HCT116 (cell line): ENCODE data around the gene STK32B.

Experiments
- CBX3 ChIP-seq: IDR thresholded peaks from 2 replicates; pipeline ENCODE4 v1.6.1; 2012; ENCODE audit warnings: low read depth
- CEBPB ChIP-seq: IDR thresholded peaks from 2 replicates; pipeline ENCODE4 v1.6.1; 2012; ENCODE audit warnings: low read depth
- EZH2 ChIP-seq: fragments of 200-600 bp; sonication (generic); IDR thresholded peaks from 2 replicates; pipeline ENCODE4 v1.6.1; 2017; ENCODE audit warnings: antibody characterized with exemption, mixed run types
- EZH2phosphoT487 ChIP-seq: fragments of 200-600 bp; IDR thresholded peaks from 2 replicates; pipeline ENCODE4 v1.6.1; 2018; ENCODE audit warnings: antibody characterized with exemption, borderline replicate concordance
- POLR2A ChIP-seq: IDR thresholded peaks from 2 replicates; pipeline ENCODE4 v1.7.0; 2011; ENCODE audit warnings: borderline replicate concordance; ENCODE audit not compliant: insufficient read depth, insufficient read length; ENCODE audit errors: extremely low read depth
- POLR2AphosphoS5 ChIP-seq: IDR thresholded peaks from 2 replicates; pipeline ENCODE4 v1.6.1; 2011; ENCODE audit warnings: mild to moderate bottlenecking, low read depth, low read length, moderate library complexity
- SRF ChIP-seq: IDR thresholded peaks from 2 replicates; pipeline ENCODE4 v1.6.1; 2012; ENCODE audit warnings: low read depth
- ZNF274 ChIP-seq: fragments of 200-500 bp; sonication (Bioruptor generic); IDR thresholded peaks from 2 replicates; pipeline ENCODE4 v1.6.1; 2014; ENCODE audit warnings: mild to moderate bottlenecking, low read depth, low read length, inconsistent platforms
- TF ChIP-seq, protein P1 (sequence below): IDR thresholded peaks from 2 replicates; pipeline ENCODE4 v1.6.1; 2011; ENCODE audit warnings: mild to moderate bottlenecking, low read length, moderate library complexity; ENCODE audit not compliant: insufficient replicate concordance; ENCODE audit errors: extremely low read depth
- TF ChIP-seq, protein P2 (sequence below), 3 experiments: fragments of 200-600 bp in 1 of 3; sonication (generic) in 1 of 3; IDR thresholded peaks in 2 of 3; conservative IDR thresholded peaks in 1 of 3; 2 replicates each; pipeline ENCODE4 v1.5.1; 2012 to 2017; ENCODE audit warnings: low read depth in 2 of 3, low read length in 2 of 3, antibody characterized with exemption in 1 of 3, borderline replicate concordance in 1 of 3, control low read depth in 1 of 3, mild to moderate bottlenecking in 1 of 3, mixed read lengths in 1 of 3, mixed run types in 1 of 3, moderate library complexity in 1 of 3; ENCODE audit not compliant: insufficient read depth in 1 of 3
- TF ChIP-seq, protein P3 (sequence below): IDR thresholded peaks from 2 replicates; pipeline ENCODE4 v1.6.1; 2012
- TF ChIP-seq, protein P4 (sequence below): IDR thresholded peaks from 2 replicates; pipeline ENCODE4 v1.6.1; 2012
- TF ChIP-seq, protein P5 (sequence below): IDR thresholded peaks from 2 replicates; pipeline ENCODE4 v1.6.1; 2012; ENCODE audit warnings: low read depth

DNA sequence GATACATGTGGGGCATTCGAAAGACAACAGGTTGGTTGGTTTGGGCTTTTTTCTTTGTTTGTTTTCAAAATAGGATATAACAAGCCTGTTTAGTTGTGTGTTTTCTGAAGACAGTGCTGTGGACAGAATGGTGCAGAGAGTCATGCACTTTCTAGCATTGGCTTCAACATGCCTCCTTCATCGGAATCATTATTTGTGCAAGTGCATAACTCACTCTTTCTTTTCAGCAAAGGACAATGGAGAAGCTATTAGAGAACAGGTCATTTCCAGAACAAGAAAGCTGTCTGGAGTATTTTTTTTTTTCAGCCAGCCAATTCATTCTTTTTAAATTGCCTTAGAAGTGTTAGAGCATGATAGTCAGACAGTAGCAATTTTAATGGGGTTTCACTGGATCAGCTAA is 225.8 kb downstream of the STK32B start:
- TF ChIP-seq POLR2A, result no peak
- no peak for TF ChIP-seq EZH2phosphoT487
- TF ChIP-seq, protein P1, sequence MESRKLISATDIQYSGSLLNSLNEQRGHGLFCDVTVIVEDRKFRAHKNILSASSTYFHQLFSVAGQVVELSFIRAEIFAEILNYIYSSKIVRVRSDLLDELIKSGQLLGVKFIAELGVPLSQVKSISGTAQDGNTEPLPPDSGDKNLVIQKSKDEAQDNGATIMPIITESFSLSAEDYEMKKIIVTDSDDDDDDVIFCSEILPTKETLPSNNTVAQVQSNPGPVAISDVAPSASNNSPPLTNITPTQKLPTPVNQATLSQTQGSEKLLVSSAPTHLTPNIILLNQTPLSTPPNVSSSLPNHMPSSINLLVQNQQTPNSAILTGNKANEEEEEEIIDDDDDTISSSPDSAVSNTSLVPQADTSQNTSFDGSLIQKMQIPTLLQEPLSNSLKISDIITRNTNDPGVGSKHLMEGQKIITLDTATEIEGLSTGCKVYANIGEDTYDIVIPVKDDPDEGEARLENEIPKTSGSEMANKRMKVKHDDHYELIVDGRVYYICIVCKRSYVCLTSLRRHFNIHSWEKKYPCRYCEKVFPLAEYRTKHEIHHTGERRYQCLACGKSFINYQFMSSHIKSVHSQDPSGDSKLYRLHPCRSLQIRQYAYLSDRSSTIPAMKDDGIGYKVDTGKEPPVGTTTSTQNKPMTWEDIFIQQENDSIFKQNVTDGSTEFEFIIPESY, result no peak
- no peak for TF ChIP-seq CBX3
- TF ChIP-seq ZNF274, result no peak
- TF ChIP-seq, protein P2, sequence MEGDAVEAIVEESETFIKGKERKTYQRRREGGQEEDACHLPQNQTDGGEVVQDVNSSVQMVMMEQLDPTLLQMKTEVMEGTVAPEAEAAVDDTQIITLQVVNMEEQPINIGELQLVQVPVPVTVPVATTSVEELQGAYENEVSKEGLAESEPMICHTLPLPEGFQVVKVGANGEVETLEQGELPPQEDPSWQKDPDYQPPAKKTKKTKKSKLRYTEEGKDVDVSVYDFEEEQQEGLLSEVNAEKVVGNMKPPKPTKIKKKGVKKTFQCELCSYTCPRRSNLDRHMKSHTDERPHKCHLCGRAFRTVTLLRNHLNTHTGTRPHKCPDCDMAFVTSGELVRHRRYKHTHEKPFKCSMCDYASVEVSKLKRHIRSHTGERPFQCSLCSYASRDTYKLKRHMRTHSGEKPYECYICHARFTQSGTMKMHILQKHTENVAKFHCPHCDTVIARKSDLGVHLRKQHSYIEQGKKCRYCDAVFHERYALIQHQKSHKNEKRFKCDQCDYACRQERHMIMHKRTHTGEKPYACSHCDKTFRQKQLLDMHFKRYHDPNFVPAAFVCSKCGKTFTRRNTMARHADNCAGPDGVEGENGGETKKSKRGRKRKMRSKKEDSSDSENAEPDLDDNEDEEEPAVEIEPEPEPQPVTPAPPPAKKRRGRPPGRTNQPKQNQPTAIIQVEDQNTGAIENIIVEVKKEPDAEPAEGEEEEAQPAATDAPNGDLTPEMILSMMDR (IDR thresholded peaks at IDR 0.05 in 2 of 3, conservative IDR thresholded peaks at IDR 0.05 in 1 of 3; ENCODE audit: borderline replicate concordance in 1 of 3, insufficient read depth in 1 of 3, low read depth in 2 of 3, low read length in 2 of 3), result no peak
- TF ChIP-seq, protein P3, sequence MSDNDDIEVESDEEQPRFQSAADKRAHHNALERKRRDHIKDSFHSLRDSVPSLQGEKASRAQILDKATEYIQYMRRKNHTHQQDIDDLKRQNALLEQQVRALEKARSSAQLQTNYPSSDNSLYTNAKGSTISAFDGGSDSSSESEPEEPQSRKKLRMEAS, result no peak
- no peak for TF ChIP-seq POLR2AphosphoS5
- TF ChIP-seq, protein P4, sequence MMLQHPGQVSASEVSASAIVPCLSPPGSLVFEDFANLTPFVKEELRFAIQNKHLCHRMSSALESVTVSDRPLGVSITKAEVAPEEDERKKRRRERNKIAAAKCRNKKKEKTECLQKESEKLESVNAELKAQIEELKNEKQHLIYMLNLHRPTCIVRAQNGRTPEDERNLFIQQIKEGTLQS, result no peak
- TF ChIP-seq, protein P5, sequence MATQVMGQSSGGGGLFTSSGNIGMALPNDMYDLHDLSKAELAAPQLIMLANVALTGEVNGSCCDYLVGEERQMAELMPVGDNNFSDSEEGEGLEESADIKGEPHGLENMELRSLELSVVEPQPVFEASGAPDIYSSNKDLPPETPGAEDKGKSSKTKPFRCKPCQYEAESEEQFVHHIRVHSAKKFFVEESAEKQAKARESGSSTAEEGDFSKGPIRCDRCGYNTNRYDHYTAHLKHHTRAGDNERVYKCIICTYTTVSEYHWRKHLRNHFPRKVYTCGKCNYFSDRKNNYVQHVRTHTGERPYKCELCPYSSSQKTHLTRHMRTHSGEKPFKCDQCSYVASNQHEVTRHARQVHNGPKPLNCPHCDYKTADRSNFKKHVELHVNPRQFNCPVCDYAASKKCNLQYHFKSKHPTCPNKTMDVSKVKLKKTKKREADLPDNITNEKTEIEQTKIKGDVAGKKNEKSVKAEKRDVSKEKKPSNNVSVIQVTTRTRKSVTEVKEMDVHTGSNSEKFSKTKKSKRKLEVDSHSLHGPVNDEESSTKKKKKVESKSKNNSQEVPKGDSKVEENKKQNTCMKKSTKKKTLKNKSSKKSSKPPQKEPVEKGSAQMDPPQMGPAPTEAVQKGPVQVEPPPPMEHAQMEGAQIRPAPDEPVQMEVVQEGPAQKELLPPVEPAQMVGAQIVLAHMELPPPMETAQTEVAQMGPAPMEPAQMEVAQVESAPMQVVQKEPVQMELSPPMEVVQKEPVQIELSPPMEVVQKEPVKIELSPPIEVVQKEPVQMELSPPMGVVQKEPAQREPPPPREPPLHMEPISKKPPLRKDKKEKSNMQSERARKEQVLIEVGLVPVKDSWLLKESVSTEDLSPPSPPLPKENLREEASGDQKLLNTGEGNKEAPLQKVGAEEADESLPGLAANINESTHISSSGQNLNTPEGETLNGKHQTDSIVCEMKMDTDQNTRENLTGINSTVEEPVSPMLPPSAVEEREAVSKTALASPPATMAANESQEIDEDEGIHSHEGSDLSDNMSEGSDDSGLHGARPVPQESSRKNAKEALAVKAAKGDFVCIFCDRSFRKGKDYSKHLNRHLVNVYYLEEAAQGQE, result no peak
- TF ChIP-seq SRF, result no peak
- TF ChIP-seq EZH2, result no peak
- no peak for TF ChIP-seq CEBPB
